WERI-Rb-1 (cell line): ENCODE data around the gene AVPR1B.

Experiments
- DNase-seq: peaks from one replicate; pipeline ENCODE4 v3.0.0-alpha.2; 2020
- H3K27ac ChIP-seq: fragments of 250-450 bp; sonication (Bioruptor Pico); 2 replicates; pipeline ENCODE4 v1.5.1; 2020; ENCODE audit warnings: mild to moderate bottlenecking, moderate library complexity
- H3K27me3 ChIP-seq: fragments of 250-450 bp; sonication (Bioruptor Pico); 2 replicates; pipeline ENCODE4 v1.5.1; 2021; ENCODE audit warnings: mild to moderate bottlenecking, low read depth, moderate library complexity; ENCODE audit not compliant: insufficient read depth, severe bottlenecking
- H3K36me3 ChIP-seq: fragments of 250-450 bp; sonication (Bioruptor Pico); 2 replicates; pipeline ENCODE4 v1.5.1; 2020; ENCODE audit warnings: mild to moderate bottlenecking, moderate library complexity
- H3K4me3 ChIP-seq: 2 replicates; pipeline ENCODE4 v1.5.1; 2011; ENCODE audit warnings: low read depth, mild to moderate bottlenecking, control low read depth, low read length
- H3K9me3 ChIP-seq: fragments of 250-450 bp; sonication (Bioruptor Pico); 2 replicates; pipeline ENCODE4 v1.5.1; 2021; ENCODE audit warnings: mild to moderate bottlenecking, moderate library complexity; ENCODE audit not compliant: severe bottlenecking
- TF ChIP-seq, protein P1 (sequence below): IDR thresholded peaks from 2 replicates; pipeline ENCODE4 v1.5.1; 2011; ENCODE audit warnings: low read depth, mild to moderate bottlenecking, control low read depth, inconsistent platforms, low read length

The AVPR1B gene

DNA sequence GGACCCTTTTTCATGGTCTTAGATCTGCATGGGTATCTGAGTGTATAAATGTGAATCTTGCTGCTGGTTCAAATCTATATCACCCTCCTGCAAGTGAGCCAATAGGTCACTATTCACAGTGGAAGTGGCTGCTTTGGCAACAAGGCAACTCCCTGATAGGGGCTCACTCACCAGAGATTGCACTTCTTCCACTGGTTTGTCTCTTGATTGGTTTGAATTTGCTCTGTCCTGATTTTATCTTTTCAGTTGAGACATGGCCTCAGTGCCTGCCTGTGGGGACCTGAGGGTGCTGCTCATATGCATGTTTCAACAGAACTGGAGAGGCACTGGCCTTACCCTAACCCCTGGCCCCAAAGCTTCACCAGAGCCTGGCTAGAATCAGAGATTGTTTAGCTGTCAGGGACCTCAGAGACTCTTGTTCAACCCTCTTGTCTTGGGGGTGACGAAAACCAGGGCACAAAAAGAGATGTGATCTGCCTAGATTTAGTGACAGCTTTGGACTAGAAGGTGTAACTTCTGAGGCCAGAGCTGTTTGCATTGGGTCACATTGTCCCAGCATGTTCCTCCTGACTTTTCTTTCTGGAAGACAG is 16.9 kb downstream of the AVPR1B start:
- Histone ChIP-seq H3K9me3 (no peaks in the 10 kb centered on the region), H3K36me3 (no peaks in the 10 kb centered on the region), H3K27me3 (peaks cover 19% of the 10 kb centered on the region), H3K4me3 (no peak overlapping the region), H3K27ac (no peak overlapping the region)
- DNase-seq, result no peak
- TF ChIP-seq, protein P1, sequence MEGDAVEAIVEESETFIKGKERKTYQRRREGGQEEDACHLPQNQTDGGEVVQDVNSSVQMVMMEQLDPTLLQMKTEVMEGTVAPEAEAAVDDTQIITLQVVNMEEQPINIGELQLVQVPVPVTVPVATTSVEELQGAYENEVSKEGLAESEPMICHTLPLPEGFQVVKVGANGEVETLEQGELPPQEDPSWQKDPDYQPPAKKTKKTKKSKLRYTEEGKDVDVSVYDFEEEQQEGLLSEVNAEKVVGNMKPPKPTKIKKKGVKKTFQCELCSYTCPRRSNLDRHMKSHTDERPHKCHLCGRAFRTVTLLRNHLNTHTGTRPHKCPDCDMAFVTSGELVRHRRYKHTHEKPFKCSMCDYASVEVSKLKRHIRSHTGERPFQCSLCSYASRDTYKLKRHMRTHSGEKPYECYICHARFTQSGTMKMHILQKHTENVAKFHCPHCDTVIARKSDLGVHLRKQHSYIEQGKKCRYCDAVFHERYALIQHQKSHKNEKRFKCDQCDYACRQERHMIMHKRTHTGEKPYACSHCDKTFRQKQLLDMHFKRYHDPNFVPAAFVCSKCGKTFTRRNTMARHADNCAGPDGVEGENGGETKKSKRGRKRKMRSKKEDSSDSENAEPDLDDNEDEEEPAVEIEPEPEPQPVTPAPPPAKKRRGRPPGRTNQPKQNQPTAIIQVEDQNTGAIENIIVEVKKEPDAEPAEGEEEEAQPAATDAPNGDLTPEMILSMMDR, result no peak

GRCh38 chr1:206098242-206098919 is 18.8 kb downstream of the AVPR1B start:
- no peak for DNase-seq
- Histone ChIP-seq H3K9me3 (no peaks in the 10 kb centered on the region), H3K36me3 (no peaks in the 10 kb centered on the region), H3K27me3 (peaks cover 26% of the 10 kb centered on the region), H3K27ac (no peak overlapping the region), H3K4me3 (no peak overlapping the region)
- TF ChIP-seq, protein P1, result no peak

DNA sequence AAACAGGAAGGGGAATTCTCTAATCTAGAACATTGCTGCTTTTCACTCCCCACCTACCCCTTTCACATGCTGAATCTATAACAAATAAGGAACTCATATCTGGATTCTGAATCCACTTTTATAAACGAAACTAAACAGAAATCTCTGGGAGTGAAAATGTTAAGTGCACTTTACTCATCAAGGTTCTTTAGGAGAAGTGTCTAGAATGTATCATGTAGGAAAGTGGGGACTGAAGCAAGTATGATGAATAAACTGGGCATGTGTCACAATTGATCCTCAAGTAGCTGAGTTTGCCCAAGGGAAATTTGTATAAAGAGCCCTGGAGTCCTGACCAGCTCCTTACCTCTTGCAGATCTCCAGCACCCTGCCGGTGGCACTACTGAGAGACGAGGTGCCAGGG is 19.8 kb downstream of the AVPR1B start:
- TF ChIP-seq, protein P1, result no peak
- H3K36me3 ChIP-seq, result no peaks in the 10 kb centered on the region
- no peak overlapping the region for H3K27ac ChIP-seq
- H3K27me3 ChIP-seq, result peaks cover 28% of the 10 kb centered on the region
- no peaks in the 10 kb centered on the region for H3K9me3 ChIP-seq
- H3K4me3 ChIP-seq, result no peak overlapping the region
- no peak for DNase-seq

GRCh38 chr1:206094024-206094423 is 23.2 kb downstream of the AVPR1B start:
- H3K27ac ChIP-seq, result no peak overlapping the region
- no peak for DNase-seq
- peaks cover 22% of the 10 kb centered on the region for H3K27me3 ChIP-seq
- H3K4me3 ChIP-seq, result no peak overlapping the region
- H3K36me3 ChIP-seq, result no peaks in the 10 kb centered on the region
- H3K9me3 ChIP-seq, result no peaks in the 10 kb centered on the region
- TF ChIP-seq, protein P1, result no peak

DNA sequence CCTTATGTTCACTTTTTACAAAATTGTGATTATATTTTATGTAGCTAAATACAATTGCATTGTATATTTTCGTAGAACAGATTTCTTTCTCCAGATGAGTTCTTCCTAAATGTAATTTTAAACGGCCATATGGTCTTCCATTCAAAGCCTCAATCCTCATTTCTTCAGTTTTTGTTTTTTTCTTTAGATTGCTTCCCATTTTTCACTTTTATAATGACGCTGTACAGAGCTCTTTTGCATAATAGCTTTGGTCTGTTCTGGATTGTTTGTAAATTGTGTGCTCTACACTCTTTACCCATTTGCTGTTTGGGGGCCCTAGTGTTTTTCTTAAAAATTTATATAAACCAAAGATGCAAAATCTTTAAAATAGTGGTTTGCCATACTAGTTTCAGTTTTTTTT is 27.8 kb downstream of the AVPR1B start:
- H3K27me3 ChIP-seq, result peaks cover 28% of the 10 kb centered on the region
- H3K36me3 ChIP-seq, result no peaks in the 10 kb centered on the region
- TF ChIP-seq, protein P1, result no peak
- no peak overlapping the region for H3K4me3 ChIP-seq
- no peaks in the 10 kb centered on the region for H3K9me3 ChIP-seq
- DNase-seq, result no peak
- no peak overlapping the region for H3K27ac ChIP-seq

DNA sequence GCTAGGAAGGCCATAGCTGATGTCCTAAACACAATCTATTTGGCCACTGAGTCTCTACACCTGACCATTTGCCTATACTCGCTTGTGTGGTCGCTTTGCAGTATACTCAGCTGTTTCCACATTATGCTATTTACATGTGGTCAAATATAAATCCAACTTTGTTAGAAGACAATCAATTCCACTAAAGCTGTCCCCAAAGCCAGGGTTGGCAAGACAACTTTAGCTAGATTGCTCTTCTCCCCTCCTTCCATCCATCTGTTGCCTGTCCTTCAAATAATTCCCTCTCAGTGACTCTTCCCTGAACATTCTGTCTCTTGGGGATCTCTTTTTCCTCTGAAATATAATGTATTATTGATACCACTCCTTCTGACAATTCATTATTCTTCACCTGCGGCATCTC is 30.1 kb downstream of the AVPR1B start:
- no peaks in the 10 kb centered on the region for H3K36me3 ChIP-seq
- no peak for DNase-seq
- peaks cover 20% of the 10 kb centered on the region for H3K27me3 ChIP-seq
- H3K27ac ChIP-seq, result no peak overlapping the region
- no peaks in the 10 kb centered on the region for H3K9me3 ChIP-seq
- TF ChIP-seq, protein P1, result no peak
- H3K4me3 ChIP-seq, result no peak overlapping the region
